Loucy (cell line): Measurements from ENCODE around the gene CRB3.
A peak's percentile ranks its signal among the peaks of the same experiment; 100 is the strongest.
"Not testable (repeated sequence)": the region's sequence is repeated elsewhere in the genome, so short reads cannot be mapped to it uniquely, and the experiment has no call there.

ENCODE experiments used
- H2AFZ ChIP-seq: fragments of 200-600 bp; sonication (generic); 2 replicates; pipeline ENCODE4 v1.6.0; 2016; ENCODE audit warnings: antibody characterized with exemption, mild to moderate bottlenecking, low read length, moderate library complexity
- H3F3A ChIP-seq: fragments of 200-600 bp; 2 replicates; pipeline ENCODE4 v1.6.0; 2016; ENCODE audit warnings: antibody characterized with exemption, low read depth, mild to moderate bottlenecking
- H3K27me3 ChIP-seq: fragments of 200-600 bp; sonication (generic); 2 replicates; pipeline ENCODE4 v1.6.1; 2014; ENCODE audit warnings: low read length, mild to moderate bottlenecking; ENCODE audit not compliant: insufficient read depth, poor library complexity, severe bottlenecking
- H3K36me3 ChIP-seq: fragments of 200-600 bp; sonication (generic); 2 replicates; pipeline ENCODE4 v1.6.1; 2016; ENCODE audit warnings: low read length; ENCODE audit not compliant: insufficient read depth
- H3K4me1 ChIP-seq: fragments of 200-600 bp; sonication (generic); 2 replicates; pipeline ENCODE4 v1.5.1; 2014; ENCODE audit warnings: low read length, mild to moderate bottlenecking; ENCODE audit not compliant: insufficient read depth, poor library complexity, severe bottlenecking
- H3K4me2 ChIP-seq: fragments of 200-600 bp; sonication (generic); 2 replicates; pipeline ENCODE4 v1.6.0; 2014; ENCODE audit warnings: antibody characterized with exemption, low read length, low read depth, mild to moderate bottlenecking; ENCODE audit not compliant: poor library complexity, severe bottlenecking
- H3K4me3 ChIP-seq: fragments of 200-600 bp; sonication (generic); 2 replicates; pipeline ENCODE4 v1.5.1; 2014; ENCODE audit warnings: low read length, mild to moderate bottlenecking, mixed read lengths; ENCODE audit not compliant: poor library complexity, severe bottlenecking
- H3K79me2 ChIP-seq: fragments of 200-600 bp; sonication (generic); 2 replicates; pipeline ENCODE4 v1.6.1; 2014; ENCODE audit warnings: low read length; ENCODE audit not compliant: insufficient read depth
- H3K9ac ChIP-seq: fragments of 200-600 bp; sonication (generic); 2 replicates; pipeline ENCODE4 v1.6.0; 2014; ENCODE audit warnings: mild to moderate bottlenecking, low read depth, low read length, moderate library complexity; ENCODE audit not compliant: poor library complexity, severe bottlenecking
- H3K9me2 ChIP-seq: fragments of 200-600 bp; sonication (generic); replicated peaks from 2 replicates; pipeline ENCODE4 v1.6.1; 2016; ENCODE audit warnings: low read depth, low read length, mixed read lengths
- H3K9me3 ChIP-seq: fragments of 200-600 bp; sonication (generic); 2 replicates; pipeline ENCODE4 v1.6.1; 2014; ENCODE audit warnings: mild to moderate bottlenecking, antibody characterized with exemption, low read length, low read depth; ENCODE audit not compliant: insufficient read depth
- H4K20me1 ChIP-seq: fragments of 200-600 bp; sonication (generic); 2 replicates; pipeline ENCODE4 v1.6.0; 2014; ENCODE audit warnings: antibody characterized with exemption, low read length, mild to moderate bottlenecking; ENCODE audit not compliant: insufficient read depth, poor library complexity, severe bottlenecking
- EZH2phosphoT487 ChIP-seq: fragments of 200-600 bp; IDR thresholded peaks from 2 replicates; pipeline ENCODE4 v1.6.1; 2018; ENCODE audit warnings: antibody characterized with exemption, mild to moderate bottlenecking, moderate library complexity, borderline replicate concordance
- TF ChIP-seq, protein P1 (sequence below): fragments of 200-600 bp; sonication (generic); conservative IDR thresholded peaks from 2 replicates; pipeline ENCODE4 v1.5.1; 2014; ENCODE audit warnings: mild to moderate bottlenecking, antibody characterized with exemption, low read length

CRB3 gene

GRCh38 chr19:6427131-6427530, 36.9 kb upstream of the CRB3 start:
- Histone ChIP-seq H4K20me1 (peaks cover 20% of the 10 kb centered on the region), H3K27me3 (no peaks in the 10 kb centered on the region), H3K36me3 (no peaks in the 10 kb centered on the region), H3K4me2 (no peak overlapping the region), H3K79me2 (peaks cover 25% of the 10 kb centered on the region), H3K9me2 (no peaks in the 10 kb centered on the region), H3K4me3 (no peak overlapping the region), H3K4me1 (peaks cover 24% of the 10 kb centered on the region), H3K9me3 (no peaks in the 10 kb centered on the region), H3F3A (no peaks in the 10 kb centered on the region), H3K9ac (no peak overlapping the region), H2AFZ (no peak overlapping the region)
- no peak for TF ChIP-seq EZH2phosphoT487
- TF ChIP-seq, protein P1, sequence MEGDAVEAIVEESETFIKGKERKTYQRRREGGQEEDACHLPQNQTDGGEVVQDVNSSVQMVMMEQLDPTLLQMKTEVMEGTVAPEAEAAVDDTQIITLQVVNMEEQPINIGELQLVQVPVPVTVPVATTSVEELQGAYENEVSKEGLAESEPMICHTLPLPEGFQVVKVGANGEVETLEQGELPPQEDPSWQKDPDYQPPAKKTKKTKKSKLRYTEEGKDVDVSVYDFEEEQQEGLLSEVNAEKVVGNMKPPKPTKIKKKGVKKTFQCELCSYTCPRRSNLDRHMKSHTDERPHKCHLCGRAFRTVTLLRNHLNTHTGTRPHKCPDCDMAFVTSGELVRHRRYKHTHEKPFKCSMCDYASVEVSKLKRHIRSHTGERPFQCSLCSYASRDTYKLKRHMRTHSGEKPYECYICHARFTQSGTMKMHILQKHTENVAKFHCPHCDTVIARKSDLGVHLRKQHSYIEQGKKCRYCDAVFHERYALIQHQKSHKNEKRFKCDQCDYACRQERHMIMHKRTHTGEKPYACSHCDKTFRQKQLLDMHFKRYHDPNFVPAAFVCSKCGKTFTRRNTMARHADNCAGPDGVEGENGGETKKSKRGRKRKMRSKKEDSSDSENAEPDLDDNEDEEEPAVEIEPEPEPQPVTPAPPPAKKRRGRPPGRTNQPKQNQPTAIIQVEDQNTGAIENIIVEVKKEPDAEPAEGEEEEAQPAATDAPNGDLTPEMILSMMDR, result no peak

GRCh38 chr19:6428692-6429418, 35.2 kb upstream of the CRB3 start:
- Histone ChIP-seq H2AFZ (0 out of 2 replicates have a peak overlapping the region, but pooled peaks have one; percentile 52), H3K4me1 (peaks cover 12% of the 10 kb centered on the region)
- H3K9ac ChIP-seq, H3F3A ChIP-seq, H3K36me3 ChIP-seq, H4K20me1 ChIP-seq, H3K27me3 ChIP-seq, H3K79me2 ChIP-seq, H3K4me2 ChIP-seq, H3K9me2 ChIP-seq, H3K4me3 ChIP-seq, H3K9me3 ChIP-seq: not testable (repeated sequence)

- H3F3A ChIP-seq, result no peaks in the 10 kb centered on the region
- no peaks in the 10 kb centered on the region for H3K36me3 ChIP-seq
- no peak for TF ChIP-seq EZH2phosphoT487
- TF ChIP-seq, protein P1, result no peak
- H3K4me1 ChIP-seq, result peaks cover 12% of the 10 kb centered on the region
- 0 out of 2 replicates have a peak overlapping the region, but pooled peaks have one; percentile 52 for H2AFZ ChIP-seq
- H3K9me2 ChIP-seq, result no peaks in the 10 kb centered on the region
- H3K79me2 ChIP-seq, result 0 out of 2 replicates have a peak, but pooled peaks cover 4% of the 10 kb centered on the region
- no peaks in the 10 kb centered on the region for H3K9me3 ChIP-seq
- no peak overlapping the region for H3K9ac ChIP-seq
- H3K4me3 ChIP-seq, result no peak overlapping the region
- H3K27me3 ChIP-seq, result no peaks in the 10 kb centered on the region
- H4K20me1 ChIP-seq, result no peaks in the 10 kb centered on the region
- H3K4me2 ChIP-seq, result no peak overlapping the region
These were observed 34.5 kb upstream of the CRB3 start for GRCh38 chr19:6429419-6430221.
